Measurements from ENCODE around the gene KNTC1.

DNA sequence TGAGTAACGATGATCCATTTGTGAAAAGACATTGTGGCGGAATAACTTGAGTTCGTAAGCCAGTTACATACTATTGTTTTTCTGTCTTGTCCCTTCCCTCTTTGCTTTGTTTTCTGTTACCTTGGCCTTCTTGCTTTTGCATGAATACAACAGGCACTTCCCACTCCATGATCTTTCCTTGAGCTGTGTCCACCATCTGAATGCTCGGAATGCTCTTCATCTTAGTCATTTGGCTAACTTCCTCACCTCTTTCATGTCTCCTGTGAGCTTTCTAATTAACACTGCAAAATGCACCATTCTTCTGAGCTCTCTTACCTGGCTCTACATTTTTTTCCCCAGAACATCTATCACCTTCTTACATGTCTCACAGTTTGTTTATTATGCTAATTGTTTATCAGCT lies 10.0 kb downstream of the KNTC1 start:
- TF ChIP-seq, protein P1, sequence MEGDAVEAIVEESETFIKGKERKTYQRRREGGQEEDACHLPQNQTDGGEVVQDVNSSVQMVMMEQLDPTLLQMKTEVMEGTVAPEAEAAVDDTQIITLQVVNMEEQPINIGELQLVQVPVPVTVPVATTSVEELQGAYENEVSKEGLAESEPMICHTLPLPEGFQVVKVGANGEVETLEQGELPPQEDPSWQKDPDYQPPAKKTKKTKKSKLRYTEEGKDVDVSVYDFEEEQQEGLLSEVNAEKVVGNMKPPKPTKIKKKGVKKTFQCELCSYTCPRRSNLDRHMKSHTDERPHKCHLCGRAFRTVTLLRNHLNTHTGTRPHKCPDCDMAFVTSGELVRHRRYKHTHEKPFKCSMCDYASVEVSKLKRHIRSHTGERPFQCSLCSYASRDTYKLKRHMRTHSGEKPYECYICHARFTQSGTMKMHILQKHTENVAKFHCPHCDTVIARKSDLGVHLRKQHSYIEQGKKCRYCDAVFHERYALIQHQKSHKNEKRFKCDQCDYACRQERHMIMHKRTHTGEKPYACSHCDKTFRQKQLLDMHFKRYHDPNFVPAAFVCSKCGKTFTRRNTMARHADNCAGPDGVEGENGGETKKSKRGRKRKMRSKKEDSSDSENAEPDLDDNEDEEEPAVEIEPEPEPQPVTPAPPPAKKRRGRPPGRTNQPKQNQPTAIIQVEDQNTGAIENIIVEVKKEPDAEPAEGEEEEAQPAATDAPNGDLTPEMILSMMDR (conservative IDR thresholded peaks at IDR 0.05 in 1 of 2, IDR thresholded peaks at IDR 0.05 in 1 of 2; ENCODE audit: extremely low read depth in 1 of 2, insufficient read depth in 1 of 2, low read depth in 1 of 2, low read length in 2 of 2) = no peak
- no peak for TF ChIP-seq EZH2 (IDR thresholded peaks at IDR 0.05; ENCODE audit: borderline replicate concordance, low read length)
